Right lobe of liver (tissue), 4 donors: ENCODE data around the gene IRF2BP1.

Experiments used
- POLR2A ChIP-seq: fragments of 450-650 bp; IDR thresholded peaks from one replicate; pipeline ENCODE4 v1.6.1; 2017; ENCODE audit warnings: antibody characterized with exemption, mild to moderate bottlenecking
- TF ChIP-seq, protein P1 (sequence below), 4 donors: fragments of 200-600 bp in 3 of 4; fragments of 450-650 bp in 1 of 4; IDR thresholded peaks; one replicate each; pipeline versions ENCODE4 v1.5.1 to v1.8.0; 2016 to 2022; ENCODE audit warnings: antibody characterized with exemption in 4 of 4, mild to moderate bottlenecking in 2 of 4
- donor health status: DM: no; HTN: no; CAD: no.
- donor health status: DM: no; HTN: no; CAD: no.
- donor health status: DM: no; HTN: yes; CAD: no.

DNA sequence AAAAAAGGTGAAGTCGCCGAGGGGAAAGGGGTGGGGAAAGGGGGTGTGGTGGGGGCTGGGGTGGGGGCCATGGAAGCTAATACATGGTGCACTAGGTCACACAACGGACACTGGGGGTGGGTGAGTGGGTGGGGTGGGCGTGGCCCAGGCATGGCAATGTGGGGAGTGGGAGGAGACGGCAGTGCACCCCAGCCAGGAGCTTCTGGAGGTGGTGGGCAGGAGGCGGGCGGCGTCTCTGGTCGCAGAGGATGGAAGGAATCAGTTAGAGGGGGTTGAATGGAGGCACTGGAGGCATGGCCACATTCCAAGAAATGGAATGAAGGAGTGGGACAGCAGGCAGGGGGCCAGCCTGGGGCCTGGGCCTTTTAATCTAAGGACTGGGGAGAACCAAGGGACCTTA, 47.8 kb upstream of the IRF2BP1 start:
- TF ChIP-seq, protein P1, sequence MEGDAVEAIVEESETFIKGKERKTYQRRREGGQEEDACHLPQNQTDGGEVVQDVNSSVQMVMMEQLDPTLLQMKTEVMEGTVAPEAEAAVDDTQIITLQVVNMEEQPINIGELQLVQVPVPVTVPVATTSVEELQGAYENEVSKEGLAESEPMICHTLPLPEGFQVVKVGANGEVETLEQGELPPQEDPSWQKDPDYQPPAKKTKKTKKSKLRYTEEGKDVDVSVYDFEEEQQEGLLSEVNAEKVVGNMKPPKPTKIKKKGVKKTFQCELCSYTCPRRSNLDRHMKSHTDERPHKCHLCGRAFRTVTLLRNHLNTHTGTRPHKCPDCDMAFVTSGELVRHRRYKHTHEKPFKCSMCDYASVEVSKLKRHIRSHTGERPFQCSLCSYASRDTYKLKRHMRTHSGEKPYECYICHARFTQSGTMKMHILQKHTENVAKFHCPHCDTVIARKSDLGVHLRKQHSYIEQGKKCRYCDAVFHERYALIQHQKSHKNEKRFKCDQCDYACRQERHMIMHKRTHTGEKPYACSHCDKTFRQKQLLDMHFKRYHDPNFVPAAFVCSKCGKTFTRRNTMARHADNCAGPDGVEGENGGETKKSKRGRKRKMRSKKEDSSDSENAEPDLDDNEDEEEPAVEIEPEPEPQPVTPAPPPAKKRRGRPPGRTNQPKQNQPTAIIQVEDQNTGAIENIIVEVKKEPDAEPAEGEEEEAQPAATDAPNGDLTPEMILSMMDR (IDR thresholded peaks at IDR 0.05) = no peak
- TF ChIP-seq POLR2A = no peak
